H4 (cell line): ENCODE results near the gene ACTN1. TPM values are rescaled to one million over a fixed set of nuclear protein-coding genes. Genes with fewer than 3 reads are reported as not detected.
A peak's percentile ranks its signal among the peaks of the same experiment; 100 is the strongest.

Source experiments
- DNase-seq: peaks from one replicate; pipeline ENCODE4 v3.0.0-alpha.2; 2015; ENCODE audit warnings: low spot score
- total RNA-seq: library from RNA; depleted of rRNA; stranded (reverse); fragments of >200 nt; shearing (Covaris generic); gene quantifications from 2 replicates; pipeline ENCODE4 v1.2.3, GENCODE V29; 2014; rRNA removed

Gene ACTN1
- total RNA-seq, 1 experiment from 2014 or later, result 127 TPM

- no peak for DNase-seq
These were observed 143.0 kb downstream of the ACTN1 start for GRCh38 chr14:68836082-68836481.

GRCh38 chr14:68834816-68835215 is 144.3 kb downstream of the ACTN1 start:
- no peak for DNase-seq

DNA sequence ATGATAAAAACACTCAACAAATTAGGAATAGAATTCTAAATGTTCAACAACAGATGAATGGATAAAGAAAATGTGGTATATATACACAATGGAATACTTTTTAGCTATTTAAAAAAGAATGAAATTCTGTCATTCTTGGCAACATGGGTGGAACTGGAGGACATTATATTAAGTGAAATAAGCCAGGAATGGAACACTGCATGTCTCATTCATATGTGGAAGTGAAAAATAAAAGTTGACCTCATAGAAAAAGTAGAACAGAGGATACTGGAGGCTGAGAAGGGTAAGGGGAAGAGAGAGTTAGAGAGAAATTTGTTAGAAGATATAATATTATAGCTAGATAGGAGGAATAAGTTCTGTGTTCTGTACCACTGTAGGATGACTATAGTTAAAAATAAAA is 150.4 kb downstream of the ACTN1 start:
- DNase-seq, result no peak

DNA sequence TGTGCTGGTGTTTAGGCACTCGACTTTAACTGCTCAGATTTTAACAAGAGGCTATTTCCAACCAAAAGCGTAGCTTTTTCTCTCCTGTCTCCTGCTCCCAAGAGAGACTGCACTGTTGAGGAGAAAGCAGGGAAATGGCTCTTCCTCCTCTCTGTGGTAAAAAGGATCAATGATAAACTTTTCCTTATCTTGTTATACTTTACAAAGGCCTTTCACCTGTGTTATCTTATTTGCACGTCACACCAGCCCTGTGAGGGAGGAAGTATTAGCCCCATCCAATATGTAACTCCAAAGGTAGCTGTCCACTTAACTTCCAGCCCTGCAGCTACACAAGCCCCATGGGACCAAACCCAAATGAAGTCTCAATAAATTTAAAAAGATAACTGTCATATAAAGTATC is 153.4 kb downstream of the ACTN1 start:
- DNase-seq, result no peak

GRCh38 chr14:68824517-68825347 is 154.4 kb downstream of the ACTN1 start:
- peak; percentile 79 for DNase-seq

GRCh38 chr14:68824207-68824516 is 154.9 kb downstream of the ACTN1 start:
- no peak for DNase-seq

Other genes with a start within 250 kb of the ACTN1 start
- gene ZFP36L1, start 186.2 kb downstream of the ACTN1 start, total RNA-seq, result 27.7 and 31.0 TPM in 2 replicates
- gene DCAF5, start 173.8 kb upstream of the ACTN1 start, total RNA-seq, result 9.3 and 16.9 TPM in 2 replicates
- 3.2 and 5.0 TPM in 2 replicates for gene EXD2, start 212.2 kb upstream of the ACTN1 start, total RNA-seq